DOHH2 (cell line): ENCODE results near the gene GUCY1A1.

Experiments
- H3F3A ChIP-seq: fragments of 200-600 bp; sonication (generic), shearing (Covaris generic); 2 replicates; pipeline ENCODE4 v1.6.0; 2016; ENCODE audit warnings: antibody characterized with exemption, mild to moderate bottlenecking; ENCODE audit not compliant: control insufficient read depth, insufficient read depth
- H3K27ac ChIP-seq: fragments of 200-600 bp; sonication (generic); 2 replicates; pipeline ENCODE4 v1.5.1; 2014; ENCODE audit warnings: low read depth, mild to moderate bottlenecking, low read length, moderate library complexity
- H3K27me3 ChIP-seq: fragments of 200-600 bp; sonication (generic); 2 replicates; pipeline ENCODE4 v1.6.1; 2014; ENCODE audit warnings: mild to moderate bottlenecking, low read length, mixed read lengths; ENCODE audit not compliant: control insufficient read depth
- H3K36me3 ChIP-seq: fragments of 200-600 bp; sonication (generic); 2 replicates; pipeline ENCODE4 v1.6.1; 2014; ENCODE audit warnings: mild to moderate bottlenecking, low read length, moderate library complexity, mixed read lengths; ENCODE audit not compliant: control insufficient read depth
- H3K4me1 ChIP-seq: fragments of 200-600 bp; sonication (generic); 2 replicates; pipeline ENCODE4 v1.6.1; 2014; ENCODE audit warnings: mild to moderate bottlenecking, low read length, mixed read lengths; ENCODE audit not compliant: control insufficient read depth
- H3K4me2 ChIP-seq: fragments of 200-600 bp; sonication (generic); 2 replicates; pipeline ENCODE4 v1.6.0; 2014; ENCODE audit warnings: mild to moderate bottlenecking, low read length, moderate library complexity
- H3K4me3 ChIP-seq: fragments of 200-600 bp; sonication (generic); 2 replicates; pipeline ENCODE4 v1.5.1; 2014; ENCODE audit warnings: mild to moderate bottlenecking, low read length, mixed read lengths
- H3K79me2 ChIP-seq: fragments of 200-600 bp; sonication (generic); 2 replicates; pipeline ENCODE4 v1.6.1; 2014; ENCODE audit warnings: mild to moderate bottlenecking, low read length, mixed read lengths; ENCODE audit not compliant: control insufficient read depth
- H3K9me2 ChIP-seq: fragments of 200-600 bp; sonication (generic); replicated peaks from 2 replicates; pipeline ENCODE4 v1.6.1; 2014; ENCODE audit warnings: mild to moderate bottlenecking, low read length, mixed read lengths; ENCODE audit not compliant: control insufficient read depth
- H3K9me3 ChIP-seq: fragments of 200-600 bp; sonication (generic); 2 replicates; pipeline ENCODE4 v1.6.1; 2014; ENCODE audit warnings: antibody characterized with exemption, low read length, mixed read lengths; ENCODE audit not compliant: control insufficient read depth, insufficient read depth
- H4K20me1 ChIP-seq: fragments of 200-600 bp; sonication (generic); 2 replicates; pipeline ENCODE4 v1.6.0; 2014; ENCODE audit warnings: low read depth, mild to moderate bottlenecking, antibody characterized with exemption, low read length, moderate library complexity; ENCODE audit not compliant: control insufficient read depth, insufficient read depth
- CTCF ChIP-seq: fragments of 200-600 bp; sonication (generic); IDR thresholded peaks from one replicate; pipeline ENCODE4 v1.5.1; 2014; ENCODE audit warnings: antibody characterized with exemption, mild to moderate bottlenecking, low read depth, low read length; ENCODE audit not compliant: poor library complexity, severe bottlenecking
- EZH2phosphoT487 ChIP-seq: fragments of 200-600 bp; sonication (generic); IDR thresholded peaks from 2 replicates; pipeline ENCODE4 v1.6.1; 2017; ENCODE audit warnings: borderline replicate concordance, mild to moderate bottlenecking, antibody characterized with exemption, low read length, moderate library complexity, mixed read lengths

The GUCY1A1 gene

GRCh38 chr4:155656025-155656424 lies 10.6 kb upstream of the GUCY1A1 start:
- Histone ChIP-seq H3K9me2 (no peaks in the 10 kb centered on the region), H3K4me3 (no peak overlapping the region), H3K4me2 (no peak overlapping the region), H3K36me3 (no peaks in the 10 kb centered on the region), H3K79me2 (no peaks in the 10 kb centered on the region), H4K20me1 (no peaks in the 10 kb centered on the region), H3K9me3 (no peaks in the 10 kb centered on the region; the same call in 1 of the 2 replicates), H3K27ac (no peak overlapping the region), H3K27me3 (no peaks in the 10 kb centered on the region), H3F3A (no peaks in the 10 kb centered on the region), H3K4me1 (no peaks in the 10 kb centered on the region)
- no peak for TF ChIP-seq EZH2phosphoT487
- no peak for TF ChIP-seq CTCF

- Histone ChIP-seq H3K4me1 (no peaks in the 10 kb centered on the region), H3K4me2 (no peak overlapping the region), H4K20me1 (no peaks in the 10 kb centered on the region), H3F3A (no peaks in the 10 kb centered on the region), H3K79me2 (no peaks in the 10 kb centered on the region), H3K9me3 (no peaks in the 10 kb centered on the region; the same call in 1 of the 2 replicates), H3K9me2 (no peaks in the 10 kb centered on the region), H3K4me3 (no peak overlapping the region), H3K27me3 (no peaks in the 10 kb centered on the region), H3K36me3 (no peaks in the 10 kb centered on the region), H3K27ac (no peak overlapping the region)
- no peak for TF ChIP-seq CTCF
These were observed 9.5 kb upstream of the GUCY1A1 start for GRCh38 chr4:155657169-155657568.

- H3K36me3 ChIP-seq: no peaks in the 10 kb centered on the region
- H3K79me2 ChIP-seq: no peaks in the 10 kb centered on the region
- no peaks in the 10 kb centered on the region for H3F3A ChIP-seq
- no peak for TF ChIP-seq CTCF
- no peak for TF ChIP-seq EZH2phosphoT487
- H3K27ac ChIP-seq: no peak overlapping the region
- H3K27me3 ChIP-seq: no peaks in the 10 kb centered on the region
- no peaks in the 10 kb centered on the region for H4K20me1 ChIP-seq
- H3K4me1 ChIP-seq: no peaks in the 10 kb centered on the region
- H3K4me2 ChIP-seq: no peak overlapping the region
- no peaks in the 10 kb centered on the region; the same call in 1 of the 2 replicates for H3K9me3 ChIP-seq
- H3K9me2 ChIP-seq: no peaks in the 10 kb centered on the region
- no peak overlapping the region for H3K4me3 ChIP-seq
These were observed 8.5 kb upstream of the GUCY1A1 start for GRCh38 chr4:155657985-155658680.
